NCI-H2029 treated with DMSO at 0.1 percent for 48 hours (cell line): ENCODE data around the gene MACROD2.
A peak's percentile ranks its signal among the peaks of the same experiment; 100 is the strongest.

Experiments
- DNase-seq: peaks from one replicate; lab custom pipeline; 2025; lab: John Stamatoyannopoulos, UW

Gene MACROD2

DNA sequence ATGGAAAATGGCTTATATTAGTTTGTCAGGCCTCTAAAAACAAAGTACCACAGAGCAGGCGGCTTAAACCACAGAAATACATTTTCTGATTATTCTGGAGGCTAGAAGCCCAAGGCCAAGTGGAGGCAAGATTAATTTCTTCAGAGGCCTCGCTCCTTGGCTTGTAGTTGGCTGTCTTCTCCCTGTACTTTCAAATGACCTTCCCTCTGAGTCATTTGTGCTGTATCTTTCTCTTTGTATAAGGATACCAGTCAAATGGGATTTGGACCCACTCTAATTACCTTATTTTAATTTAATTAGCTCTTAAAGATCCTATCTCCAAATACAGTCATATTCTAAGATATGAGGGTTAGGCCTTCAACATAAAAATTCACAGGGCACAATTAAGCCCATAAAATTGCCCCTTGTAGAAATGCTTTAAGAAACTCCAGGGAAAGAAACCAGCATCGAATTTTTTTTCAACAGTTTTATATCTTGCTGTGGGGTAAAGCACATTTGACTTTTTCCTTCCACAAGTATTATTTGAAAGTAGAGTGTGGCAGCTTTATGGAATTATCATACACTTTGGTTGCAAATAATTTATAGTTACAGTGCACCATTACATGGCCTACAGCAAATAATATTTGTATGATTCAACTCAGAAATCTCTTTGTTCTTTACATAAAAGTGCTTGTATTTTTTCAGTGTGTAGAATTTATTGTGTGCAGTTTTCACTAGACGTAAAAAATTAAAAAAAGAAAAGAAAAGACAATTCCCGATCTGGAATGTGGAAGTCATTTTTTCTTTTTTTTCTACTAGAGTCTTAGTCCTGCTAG, 1871.8 kb downstream of the MACROD2 start:
- no peak for DNase-seq

DNA sequence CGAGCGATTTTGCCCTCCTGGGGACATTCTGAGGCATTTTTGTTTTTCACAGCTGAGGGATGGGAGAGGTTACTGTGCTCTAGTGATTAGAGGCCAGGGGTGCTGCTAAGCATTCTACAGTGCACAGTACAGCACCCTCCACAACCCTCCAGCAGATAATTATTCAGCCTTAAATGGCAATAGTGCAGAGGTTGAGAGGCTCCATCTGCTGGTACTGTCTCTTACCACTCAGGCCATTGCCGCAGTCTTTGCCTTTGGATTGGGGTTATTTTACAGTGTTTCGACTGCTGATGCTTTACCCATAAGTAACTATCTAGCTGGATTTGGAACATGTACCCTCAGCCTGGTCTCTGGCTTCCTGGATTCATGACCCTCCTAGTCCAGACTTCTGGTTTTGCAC, 1872.6 kb downstream of the MACROD2 start:
- DNase-seq = no peak

GRCh38 chr20:15875446-15875845, 1880.1 kb downstream of the MACROD2 start:
- peak; percentile 56 for DNase-seq

DNA sequence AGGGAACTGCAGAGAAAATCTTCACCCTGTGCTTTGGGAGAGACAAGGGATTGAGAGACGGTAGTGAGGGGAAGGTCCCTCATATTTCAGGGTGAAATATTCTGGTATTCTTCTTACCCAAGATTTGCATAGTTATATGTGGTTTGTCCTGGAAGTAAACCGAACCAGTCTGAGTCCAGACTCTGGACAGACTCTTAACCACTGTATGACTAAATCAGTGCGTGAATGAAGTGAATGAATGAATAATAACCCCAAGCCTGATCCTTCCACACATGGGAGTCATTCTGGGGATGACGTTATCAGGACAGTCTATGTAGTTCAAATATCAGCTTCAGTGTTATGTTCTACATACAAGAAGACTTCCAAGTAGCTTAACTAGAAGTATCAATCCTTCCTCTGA, 1887.2 kb downstream of the MACROD2 start:
- DNase-seq = no peak

- no peak for DNase-seq
Observed at GRCh38 chr20:15886250-15886649, 1890.9 kb downstream of the MACROD2 start.

DNA sequence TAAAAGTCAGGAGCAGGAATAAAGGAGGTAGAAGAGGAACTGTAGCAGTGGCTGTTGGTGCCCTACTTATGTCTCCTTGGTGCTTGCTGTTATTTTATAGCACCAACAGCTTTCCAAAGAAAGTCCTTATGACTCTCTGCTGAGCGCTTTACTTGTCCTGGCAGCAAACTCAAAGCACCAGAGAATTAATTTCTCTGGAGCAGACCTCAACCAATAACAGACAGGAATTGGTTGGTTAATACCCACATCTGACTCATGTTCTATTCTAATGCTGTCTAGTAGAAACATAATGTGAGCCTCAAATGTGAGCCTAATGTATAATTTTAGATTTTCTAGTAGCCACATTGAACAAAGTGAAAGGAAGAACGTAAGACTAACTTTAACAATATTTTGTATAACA, 1892.1 kb downstream of the MACROD2 start:
- DNase-seq = no peak

DNA sequence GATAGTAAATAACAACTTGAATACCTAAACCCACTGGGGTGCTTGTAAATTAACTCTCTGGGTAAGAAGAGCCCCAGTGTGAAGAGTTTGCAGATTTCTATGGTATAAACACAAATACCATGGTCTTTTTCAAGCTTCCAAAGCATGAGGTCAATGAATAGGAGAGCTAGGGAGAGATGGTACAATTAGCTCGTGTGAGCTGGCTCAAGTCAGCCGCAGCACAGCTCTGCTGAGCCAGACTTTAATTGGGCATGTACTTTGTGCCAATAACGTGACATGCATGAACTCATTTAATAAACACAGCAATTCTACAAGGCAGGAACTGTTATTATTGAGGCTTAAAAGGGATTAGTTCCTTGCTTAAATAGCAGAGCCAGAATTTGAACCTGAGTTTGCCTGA, 1893.7 kb downstream of the MACROD2 start:
- DNase-seq = no peak

DNA sequence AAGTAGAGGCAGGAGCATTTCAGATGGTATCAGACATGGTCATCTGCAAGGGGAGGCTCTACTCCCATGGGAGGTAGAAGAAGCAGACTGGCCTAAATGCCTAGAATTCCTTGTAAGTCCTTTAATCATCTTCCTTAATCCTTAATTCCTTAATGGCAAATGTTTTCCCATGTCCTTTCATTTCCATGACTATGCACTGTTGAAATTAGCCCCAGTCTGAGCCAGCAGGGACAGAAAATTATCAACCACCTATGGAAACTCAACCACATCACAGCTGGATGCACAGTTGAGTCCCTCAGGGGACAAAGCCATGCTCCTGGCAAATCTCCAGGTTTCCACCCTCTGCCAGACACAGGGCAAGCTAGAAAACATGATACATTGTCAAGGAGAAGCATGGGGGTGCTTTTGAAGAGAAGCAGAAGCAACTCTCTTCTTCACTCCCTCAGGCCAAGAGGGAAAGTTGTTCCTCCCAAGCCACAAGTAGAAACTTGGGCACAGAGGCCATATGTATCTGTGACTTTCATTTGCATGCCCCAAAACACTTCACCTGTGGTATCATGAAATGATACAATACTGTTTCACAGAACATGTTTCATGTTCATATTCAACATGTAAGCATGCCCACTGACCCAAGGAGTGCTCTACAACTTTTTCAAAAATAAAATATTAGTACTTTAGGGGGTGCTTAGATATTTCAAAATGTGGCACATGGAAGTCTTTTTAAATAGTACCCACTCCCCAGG, 1894.4 kb downstream of the MACROD2 start:
- no peak for DNase-seq

- DNase-seq = no peak
Observed at GRCh38 chr20:15890407-15890982, 1895.2 kb downstream of the MACROD2 start.

DNA sequence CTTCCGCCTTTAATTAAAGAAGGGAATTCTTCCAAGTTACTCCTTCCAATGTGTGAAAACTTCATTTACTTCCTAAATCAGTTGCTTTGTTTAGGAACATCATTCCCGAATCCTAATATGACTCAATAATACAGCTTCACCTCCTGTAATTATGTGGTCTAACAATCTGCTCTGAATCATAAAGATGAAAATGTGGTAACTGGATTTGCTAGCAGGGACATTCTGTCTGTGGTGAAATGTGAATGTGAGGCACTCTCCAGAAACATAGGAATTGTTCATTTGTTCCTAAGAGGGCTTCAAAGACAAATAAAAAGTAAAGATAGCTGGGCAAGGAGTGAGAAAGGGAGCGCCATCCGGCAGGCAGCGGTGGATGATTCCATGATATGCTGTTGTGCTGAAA, 1899.8 kb downstream of the MACROD2 start:
- no peak for DNase-seq

DNA sequence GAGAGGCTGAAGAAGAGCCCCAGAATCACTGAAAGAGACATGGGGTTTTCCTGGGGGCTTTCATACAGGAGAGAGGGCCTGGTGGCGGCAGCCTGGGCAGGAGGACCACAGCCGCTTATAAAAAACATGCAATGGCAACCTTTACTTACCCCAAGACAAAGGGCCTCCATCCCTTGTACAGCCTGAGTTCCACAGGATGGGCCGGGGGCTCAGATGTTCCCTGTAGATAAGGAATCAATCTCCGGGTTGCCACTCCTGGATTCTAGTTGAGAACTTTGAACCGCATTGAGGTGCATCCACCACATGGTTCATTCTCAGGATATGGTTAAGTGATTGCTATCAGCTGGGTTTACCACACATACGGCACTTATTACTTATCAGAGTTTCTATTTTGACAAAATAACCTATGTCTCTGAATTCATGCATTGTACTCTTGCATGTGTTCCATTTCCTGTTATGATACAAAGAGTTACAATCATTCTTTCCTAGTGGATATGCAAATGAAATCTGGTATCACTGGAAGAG, 1900.3 kb downstream of the MACROD2 start:
- DNase-seq = no peak

GRCh38 chr20:15899967-15900366, 1904.7 kb downstream of the MACROD2 start:
- no peak for DNase-seq

DNA sequence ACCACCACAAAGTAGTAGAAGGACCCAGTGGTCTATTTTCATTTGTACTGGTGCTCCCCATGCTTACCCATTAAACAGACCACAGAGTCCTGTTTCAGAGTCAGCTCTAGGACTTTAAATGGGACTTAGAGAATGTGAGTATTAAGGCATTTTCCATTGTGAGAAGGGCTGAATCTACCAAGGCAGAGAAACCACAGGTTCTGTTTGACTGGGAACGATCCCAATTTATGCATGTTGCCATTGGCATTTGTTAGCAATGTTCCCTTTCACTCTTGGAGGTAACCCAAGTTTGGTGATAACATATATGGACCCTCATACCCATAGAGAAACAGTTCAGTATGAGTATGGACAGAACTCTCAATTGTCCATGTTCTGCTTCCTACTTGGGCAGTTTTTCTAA, 1905.1 kb downstream of the MACROD2 start:
- no peak for DNase-seq

GRCh38 chr20:15902493-15902892, 1907.2 kb downstream of the MACROD2 start:
- no peak for DNase-seq

- no peak for DNase-seq
Observed at GRCh38 chr20:15905661-15906060, 1910.3 kb downstream of the MACROD2 start.

GRCh38 chr20:15909995-15910394, 1914.7 kb downstream of the MACROD2 start:
- DNase-seq = no peak

- no peak for DNase-seq
Observed at GRCh38 chr20:15911581-15911980, 1916.3 kb downstream of the MACROD2 start.

- no peak for DNase-seq
Observed at GRCh38 chr20:15913391-15914025, 1918.2 kb downstream of the MACROD2 start.

DNA sequence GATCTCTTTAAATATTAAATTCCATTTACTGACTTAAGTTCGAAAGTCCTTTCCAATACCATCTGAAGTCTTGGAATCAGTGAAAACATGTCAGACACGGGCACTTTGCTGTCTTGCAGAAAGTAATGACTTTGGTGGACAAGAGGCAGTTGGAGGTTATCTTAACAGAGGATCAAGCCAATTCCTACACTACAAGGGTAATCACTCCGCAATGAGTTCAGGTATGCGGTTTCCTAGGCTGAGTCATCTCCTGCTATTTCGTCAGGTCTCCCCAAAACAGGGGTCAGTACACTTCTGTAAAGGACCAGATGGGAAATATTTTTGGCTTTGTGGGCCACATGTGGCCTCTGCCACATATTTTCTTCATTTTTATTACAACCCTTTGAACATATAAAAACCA, 1921.3 kb downstream of the MACROD2 start:
- no peak for DNase-seq

DNA sequence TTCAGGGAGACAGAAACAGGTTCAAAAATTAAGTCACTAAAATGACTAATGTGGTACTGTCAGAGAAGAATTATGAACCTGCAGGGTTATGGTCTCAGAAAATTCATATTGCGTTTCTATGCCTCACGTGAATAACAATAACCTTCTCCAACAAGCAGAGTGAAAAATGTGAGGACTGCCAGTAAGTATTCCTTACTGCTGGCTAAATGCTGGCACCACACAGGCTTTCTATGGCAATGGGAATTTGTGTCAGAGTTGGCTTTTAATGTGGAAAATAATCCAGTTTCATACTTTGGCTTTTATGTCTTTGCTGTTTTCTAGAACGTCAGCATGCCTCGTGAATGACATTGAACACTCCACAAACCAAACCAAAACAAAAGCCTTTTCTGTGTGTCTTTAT, 1922.0 kb downstream of the MACROD2 start:
- DNase-seq = no peak

DNA sequence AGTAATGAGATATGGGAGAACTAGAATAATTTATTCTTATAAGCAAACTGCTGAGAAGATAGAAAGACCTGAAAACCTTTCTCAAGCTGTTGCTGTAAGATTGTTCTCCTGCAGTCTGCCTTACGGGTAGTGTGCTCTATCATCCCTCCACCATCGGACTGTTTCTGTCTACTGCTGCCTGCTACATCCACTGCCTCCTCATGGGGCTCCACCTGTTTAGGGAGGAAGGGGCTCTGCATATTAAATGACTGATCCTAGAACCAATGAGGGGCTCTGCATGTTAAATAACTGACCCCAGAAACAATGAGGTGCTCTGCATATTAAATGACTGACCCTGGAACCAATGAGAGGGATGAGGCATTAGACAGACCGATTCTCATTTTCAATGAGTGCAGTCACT, 1923.3 kb downstream of the MACROD2 start:
- DNase-seq = no peak

DNA sequence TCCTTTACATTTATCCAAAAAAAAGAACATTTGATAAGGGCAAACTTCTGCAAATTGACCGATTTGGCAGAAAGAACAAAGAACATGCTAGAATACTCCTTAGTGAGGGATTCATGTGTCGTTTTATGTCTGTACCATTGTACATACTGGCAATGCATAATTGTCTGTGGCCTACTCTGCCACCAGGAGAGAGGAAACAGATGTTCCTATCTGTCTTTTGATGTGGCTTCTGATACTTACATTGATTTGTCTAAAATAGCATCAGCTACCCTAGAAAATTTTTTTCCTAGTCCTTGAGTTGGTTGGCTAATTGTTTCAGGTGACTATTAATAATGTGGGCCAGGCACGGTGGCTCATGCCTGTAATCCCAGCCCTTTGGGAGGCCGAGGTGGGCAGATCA, 1923.8 kb downstream of the MACROD2 start:
- no peak for DNase-seq
